Natural killer cell (primary cell): ENCODE data around the gene ACAP3. TPM values are rescaled to one million over a fixed set of nuclear protein-coding genes. Genes with fewer than 3 reads are reported as not detected.

ENCODE experiments used
- ATAC-seq, 3 donors: fragments of 150-1000 bp in 2 of 3; fragments of 200-7000 bp in 1 of 3; cut with Tn5 transposase; 1 replicate in 1 of 3; 2 replicates in 2 of 3; pipeline ENCODE4 v1.10.0; 2021; ENCODE audit warnings: mild to moderate bottlenecking in 2 of 3, moderate library complexity in 2 of 3
- DNase-seq, 2 donors: peaks; one replicate each; pipeline versions ENCODE4 v3.0.0 to v3.0.0-alpha.2; 2013 to 2021; ENCODE audit warnings: mixed read lengths in 1 of 2
- H3K27ac ChIP-seq: one replicate; pipeline ENCODE4 v1.5.1; 2013; ENCODE audit warnings: mild to moderate bottlenecking, low read length
- H3K27me3 ChIP-seq: one replicate; pipeline ENCODE4 v1.6.1; 2013; ENCODE audit warnings: low read length; ENCODE audit not compliant: control insufficient read depth, insufficient read depth
- H3K36me3 ChIP-seq: one replicate; pipeline ENCODE4 v1.6.1; 2013; ENCODE audit warnings: low read length; ENCODE audit not compliant: control insufficient read depth, insufficient read depth
- H3K4me1 ChIP-seq: one replicate; pipeline ENCODE4 v1.6.1; 2013; ENCODE audit warnings: low read length; ENCODE audit not compliant: control insufficient read depth, insufficient read depth
- H3K4me3 ChIP-seq: one replicate; pipeline ENCODE4 v1.5.1; 2013; ENCODE audit warnings: low read length
- H3K9me3 ChIP-seq: one replicate; pipeline ENCODE4 v1.6.1; 2013; ENCODE audit warnings: low read length; ENCODE audit not compliant: control insufficient read depth, insufficient read depth
- H3K27ac Mint-ChIP-seq, 2 donors: one replicate each; pipeline ENCODE4 v1.8.0; 2022; ENCODE audit warnings: mild to moderate bottlenecking in 2 of 2, mixed read lengths in 2 of 2, moderate library complexity in 1 of 2
- H3K27me3 Mint-ChIP-seq, 2 donors: one replicate each; pipeline ENCODE4 v1.8.0; 2022; ENCODE audit warnings: low read depth in 2 of 2, mixed read lengths in 2 of 2
- H3K36me3 Mint-ChIP-seq: one replicate; pipeline ENCODE4 v1.8.0; 2022; ENCODE audit warnings: mixed read lengths
- H3K4me1 Mint-ChIP-seq, 2 donors: one replicate each; pipeline ENCODE4 v1.8.0; 2022; ENCODE audit warnings: mixed read lengths in 2 of 2
- H3K4me3 Mint-ChIP-seq: one replicate; pipeline ENCODE4 v1.8.0; 2022; ENCODE audit warnings: mild to moderate bottlenecking, moderate library complexity, mixed read lengths
- H3K9me3 Mint-ChIP-seq, 2 donors: one replicate each; pipeline ENCODE4 v1.8.0; 2022; ENCODE audit warnings: mixed read lengths in 2 of 2
- CTCF ChIP-seq: fragments of 200-600 bp; IDR thresholded peaks from one replicate; pipeline ENCODE4 v1.8.0; 2022; ENCODE audit warnings: antibody characterized with exemption
- WGBS: methylation state at CpG from one replicate; pipeline ENCODE4 v1.1.7; 2013; ENCODE audit warnings: missing lambda C conversion rate; ENCODE audit not compliant: insufficient coverage; 5-methylcytosine and 5-hydroxymethylcytosine counted together
- intact Hi-C: fragments of 100-400 bp; cut with micrococcal nuclease; formaldehyde crosslinking; loops from one replicate; pipeline ENCODE4 v1.14.2; 2022
- total RNA-seq, 4 donors: library from RNA; stranded (reverse); fragments of 120-200 nt in 1 of 4; gene quantifications; one replicate each; pipeline versions ENCODE4 v1.2.3 to v1.2.4, GENCODE V29; 2013 to 2022

The ACAP3 gene
- total RNA-seq, 3 donors from 2014 or later (not counting 1 experiment from before 2014, with no cell fraction given): 56.1 to 59.7 (median 59.0) TPM

- WGBS: 3% methylated on average over 52 of the region's 52 CpGs
- TF ChIP-seq CTCF: no peak
- ATAC-seq: peak in 2 of 3 donors; percentile 48 to 60
Observed at GRCh38 chr1:1355416-1355815, 47.7 kb upstream of the ACAP3 start.

GRCh38 chr1:1354271-1355247 lies 46.8 kb upstream of the ACAP3 start:
- no peaks in the 10 kb centered on the region for H3K36me3 ChIP-seq
- ATAC-seq (peak in 2 of 3 donors; percentile 34 to 38), DNase-seq (peak in 1 of 2 donors; percentile 63)
- peaks cover 6 to 14% of the 10 kb centered on the region in 2 donors for H3K27me3 Mint-ChIP-seq
- no peak overlapping the region for H3K27ac Mint-ChIP-seq
- peaks cover 0 to 26% of the 10 kb centered on the region in 2 donors for H3K4me1 Mint-ChIP-seq
- no peaks in the 10 kb centered on the region for H3K9me3 Mint-ChIP-seq
- intact Hi-C loops: loop anchor here (2.0 kb wide), 1 partner anchor 20 kb away; the partner anchor contains the start of gene AURKAIP1
- H3K4me3 ChIP-seq: no peak overlapping the region
- H3K4me1 ChIP-seq: peaks cover 38% of the 10 kb centered on the region
- no peak overlapping the region for H3K27ac ChIP-seq
- H3K9me3 ChIP-seq: no peaks in the 10 kb centered on the region
- WGBS: 12% methylated on average over 116 of the region's 116 CpGs
- H3K36me3 Mint-ChIP-seq: no peaks in the 10 kb centered on the region
- no peak for TF ChIP-seq CTCF
- H3K27me3 ChIP-seq: peaks cover 39% of the 10 kb centered on the region
- peak overlapping the region; percentile 28 for H3K4me3 Mint-ChIP-seq

More at GRCh38 chr1:1355416-1355815, 47.7 kb upstream of the ACAP3 start:
- intact Hi-C loops: loop anchor here (2.0 kb wide), 1 partner anchor 19 kb away; the partner anchor contains the start of gene AURKAIP1
- DNase-seq: no peak
- no peak overlapping the region for H3K27ac ChIP-seq
- no peaks in the 10 kb centered on the region for H3K9me3 Mint-ChIP-seq
- peaks cover 38% of the 10 kb centered on the region for H3K4me1 ChIP-seq
- H3K4me3 Mint-ChIP-seq: no peak overlapping the region
- H3K27me3 ChIP-seq: peaks cover 39% of the 10 kb centered on the region
- H3K4me3 ChIP-seq: no peak overlapping the region
- H3K9me3 ChIP-seq: no peaks in the 10 kb centered on the region
- peaks cover 0 to 26% of the 10 kb centered on the region in 2 donors for H3K4me1 Mint-ChIP-seq
- no peaks in the 10 kb centered on the region for H3K36me3 Mint-ChIP-seq
- no peaks in the 10 kb centered on the region for H3K36me3 ChIP-seq
- peaks cover 6 to 14% of the 10 kb centered on the region in 2 donors for H3K27me3 Mint-ChIP-seq
- no peak overlapping the region for H3K27ac Mint-ChIP-seq

GRCh38 chr1:1353389-1354151 lies 45.8 kb upstream of the ACAP3 start:
- Mint-ChIP-seq H3K9me3 (no peaks in the 10 kb centered on the region), H3K27ac (no peak overlapping the region), H3K27me3 (peaks cover 0 to 11% of the 10 kb centered on the region in 2 donors), H3K36me3 (no peaks in the 10 kb centered on the region), H3K4me3 (no peak overlapping the region), H3K4me1 (peaks cover 0 to 18% of the 10 kb centered on the region in 2 donors)
- TF ChIP-seq CTCF: no peak
- WGBS: 21% methylated on average over 28 of the region's 28 CpGs
- Histone ChIP-seq H3K9me3 (no peaks in the 10 kb centered on the region), H3K4me1 (peaks cover 34% of the 10 kb centered on the region), H3K27me3 (peaks cover 34% of the 10 kb centered on the region), H3K4me3 (no peak overlapping the region), H3K36me3 (no peaks in the 10 kb centered on the region), H3K27ac (no peak overlapping the region)
- intact Hi-C loops: loop anchor here (2.0 kb wide), 1 partner anchor 21 kb away; the partner anchor contains the start of gene AURKAIP1
- ATAC-seq (no peak), DNase-seq (no peak)
